B cell (primary cell): ENCODE data around the gene LTC4S. TPM values are rescaled to one million over a fixed set of nuclear protein-coding genes. Genes with fewer than 3 reads are reported as not detected.

Experiments
- ATAC-seq: fragments of 200-7000 bp; cut with Tn5 transposase; one replicate; pipeline ENCODE4 v1.10.0; 2021; ENCODE audit warnings: low read depth, mild to moderate bottlenecking, moderate number of reproducible peaks, moderate library complexity
- CTCF ChIA-PET: fragments of 350-600 bp; sonication (Branson Sonifier 250); formaldehyde crosslinking; loops from one replicate; lab custom pipeline; 2021; ENCODE audit warnings: antibody characterized with exemption, inconsistent platforms; lab: Charles Lee
- POLR2A ChIA-PET: fragments of 350-600 bp; sonication (Branson Sonifier 250); formaldehyde crosslinking; loops from one replicate; lab custom pipeline; 2021; ENCODE audit warnings: antibody characterized with exemption; lab: Charles Lee
- DNase-seq: peaks from one replicate; pipeline ENCODE4 v3.0.0; 2013
- H2AFZ ChIP-seq: 2 replicates; pipeline ENCODE4 v1.6.1; 2012; ENCODE audit warnings: mild to moderate bottlenecking, low read depth, low read length; ENCODE audit not compliant: insufficient read depth, poor library complexity, severe bottlenecking
- H3K27ac ChIP-seq, 2 donors: 1 replicate in 1 of 2; 2 replicates in 1 of 2; pipeline ENCODE4 v1.5.1; 2012 to 2013; ENCODE audit warnings: low read length in 2 of 2, mild to moderate bottlenecking in 2 of 2, moderate library complexity in 1 of 2
- H3K27me3 ChIP-seq, 4 experiments: fragments of 200-600 bp in 1 of 4; sonication (generic) in 1 of 4; replicated peaks in 1 of 4; 1 replicate in 2 of 4; 2 replicates in 2 of 4; pipeline versions ENCODE4 v1.6.1 to v1.7.0; 2013 to 2016; ENCODE audit warnings: low read length in 3 of 4, mild to moderate bottlenecking in 2 of 4, mixed read lengths in 1 of 4, moderate library complexity in 1 of 4; ENCODE audit not compliant: insufficient read depth in 4 of 4, control insufficient read depth in 3 of 4; ENCODE audit errors: control extremely low read depth in 1 of 4
- H3K36me3 ChIP-seq, 2 experiments: replicated peaks in 1 of 2; 1 replicate in 1 of 2; 2 replicates in 1 of 2; pipeline versions ENCODE4 v1.6.1 to v1.7.1; 2013; ENCODE audit warnings: low read length in 1 of 2; ENCODE audit not compliant: insufficient read depth in 2 of 2, control insufficient read depth in 1 of 2; ENCODE audit errors: control extremely low read depth in 1 of 2, extremely low read depth in 1 of 2
- H3K4me1 ChIP-seq, 2 donors: fragments of 200-600 bp in 1 of 2; sonication (generic) in 1 of 2; 1 replicate in 1 of 2; 2 replicates in 1 of 2; pipeline versions ENCODE4 v1.5.1 to v1.6.1; 2013 to 2017; ENCODE audit warnings: low read length in 2 of 2; ENCODE audit not compliant: control insufficient read depth in 2 of 2, insufficient read depth in 2 of 2
- H3K4me2 ChIP-seq: replicated peaks from 2 replicates; pipeline ENCODE3; 2012; ENCODE audit warnings: mild to moderate bottlenecking, low read depth, low read length; ENCODE audit not compliant: poor library complexity, severe bottlenecking
- H3K4me3 ChIP-seq, 5 experiments: fragments of 200-600 bp in 1 of 5; sonication (generic) in 1 of 5; 1 replicate in 3 of 5; 2 replicates in 2 of 5; pipeline versions ENCODE4 v1.5.1 to v1.7.0; 2011 to 2016; ENCODE audit warnings: low read length in 4 of 5, mild to moderate bottlenecking in 4 of 5, low read depth in 2 of 5, control low read depth in 1 of 5, moderate library complexity in 1 of 5; ENCODE audit not compliant: insufficient read depth in 1 of 5; ENCODE audit errors: control extremely low read depth in 1 of 5, extremely low read depth in 1 of 5
- H3K79me2 ChIP-seq: fragments of 200-600 bp; sonication (generic); one replicate; pipeline ENCODE4 v1.6.0; 2016; ENCODE audit warnings: low read length; ENCODE audit not compliant: control insufficient read depth, insufficient read depth
- H3K9ac ChIP-seq: fragments of 200-600 bp; sonication (generic); 2 replicates; pipeline ENCODE4 v1.6.1; 2017; ENCODE audit warnings: mild to moderate bottlenecking, low read length, moderate library complexity
- H3K9me3 ChIP-seq, 3 donors: one replicate each; pipeline versions ENCODE4 v1.6.1 to v1.7.1; 2013; ENCODE audit warnings: low read length in 2 of 3; ENCODE audit not compliant: control insufficient read depth in 2 of 3, insufficient read depth in 1 of 3; ENCODE audit errors: control extremely low read depth in 1 of 3
- H4K20me1 ChIP-seq: 2 replicates; pipeline ENCODE4 v1.6.0; 2012; ENCODE audit warnings: mild to moderate bottlenecking, low read length; ENCODE audit not compliant: insufficient read depth, control insufficient read depth, poor library complexity, severe bottlenecking
- H3K27ac Mint-ChIP-seq: one replicate; pipeline ENCODE4 v1.8.0; 2021; ENCODE audit warnings: mixed read lengths
- H3K27me3 Mint-ChIP-seq: one replicate; pipeline ENCODE4 v1.8.0; 2021; ENCODE audit warnings: mixed read lengths
- H3K4me1 Mint-ChIP-seq: one replicate; pipeline ENCODE4 v1.8.0; 2021; ENCODE audit warnings: mixed read lengths
- H3K4me3 Mint-ChIP-seq: one replicate; pipeline ENCODE4 v1.8.0; 2021; ENCODE audit warnings: mixed read lengths
- H3K9me3 Mint-ChIP-seq: one replicate; pipeline ENCODE4 v1.8.0; 2022; ENCODE audit warnings: mixed read lengths; ENCODE audit not compliant: insufficient read depth
- EZH2 ChIP-seq: IDR thresholded peaks from 2 replicates; pipeline ENCODE4 v1.6.1; 2012; ENCODE audit warnings: borderline replicate concordance, low read depth, mild to moderate bottlenecking, moderate library complexity, low read length; ENCODE audit not compliant: insufficient read depth, poor library complexity, severe bottlenecking
- WGBS: methylation state at CpG from one replicate; pipeline ENCODE4 v1.1.5; 2013; ENCODE audit warnings: missing lambda C conversion rate; ENCODE audit not compliant: insufficient coverage; 5-methylcytosine and 5-hydroxymethylcytosine counted together
- intact Hi-C: fragments of 100-400 bp; cut with micrococcal nuclease; formaldehyde crosslinking; loops from one replicate; pipeline ENCODE4 v1.10.0; 2022
- polyA plus RNA-seq: library from polyadenylated mRNA; depleted of rRNA; stranded (reverse); fragments of >200 nt; gene quantifications from 2 replicates; pipeline ENCODE4 v1.2.3, GENCODE V29; 2012
- total RNA-seq, 2 donors: library from RNA; stranded (reverse); fragments of 120-200 nt in 1 of 2; gene quantifications; 1 replicate in 1 of 2; 2 replicates in 1 of 2; pipeline versions ENCODE4 v1.2.3 to v1.2.4, GENCODE V29; 2013 to 2022
- TF ChIP-seq, protein P1 (sequence below): fragments of 200-600 bp; IDR thresholded peaks from one replicate; pipeline ENCODE4 v1.8.0; 2022; ENCODE audit warnings: antibody characterized with exemption, mild to moderate bottlenecking

Gene LTC4S
- total and polyA plus RNA-seq, 2 donors (not counting 1 experiment from before 2014, with no cell fraction given), result 0.40 to 3.8 TPM

GRCh38 chr5:179839328-179840256 lies 45.8 kb downstream of the LTC4S start:
- H3K27ac Mint-ChIP-seq, result no peak overlapping the region
- WGBS, result 95% methylated on average over 9 of the region's 16 CpGs
- POLR2A ChIA-PET, result interaction anchor here (0.7 to 1.0 kb wide), 2 partner anchors 19 kb away, joined by 3 to 7 read pairs; partner anchors contain the start of gene MRNIP

More at GRCh38 chr5:179839328-179840256, 45.8 kb downstream of the LTC4S start:
- CTCF ChIA-PET, result no interaction called here
- Histone ChIP-seq H3K27ac (no peak overlapping the region), H3K36me3 (peaks cover 0 to 51% of the 10 kb centered on the region in 2 experiments), H3K27me3 (no peaks in the 10 kb centered on the region), H3K79me2 (no peaks in the 10 kb centered on the region), H3K4me2 (no peak overlapping the region), H3K9ac (no peak overlapping the region), H3K4me1 (peaks cover 3 to 8% of the 10 kb centered on the region in 2 donors), H3K4me3 (no peak overlapping the region), H2AFZ (no peak overlapping the region), H4K20me1 (peaks cover 19% of the 10 kb centered on the region), H3K9me3 (peaks cover 0 to 7% (median 0%) of the 10 kb centered on the region in 3 donors)
- H3K4me3 Mint-ChIP-seq, result no peak overlapping the region
- H3K4me1 Mint-ChIP-seq, result peaks cover 7% of the 10 kb centered on the region
- no peak for DNase-seq
- no peak for ATAC-seq
- no peak for TF ChIP-seq EZH2
- TF ChIP-seq, protein P1, sequence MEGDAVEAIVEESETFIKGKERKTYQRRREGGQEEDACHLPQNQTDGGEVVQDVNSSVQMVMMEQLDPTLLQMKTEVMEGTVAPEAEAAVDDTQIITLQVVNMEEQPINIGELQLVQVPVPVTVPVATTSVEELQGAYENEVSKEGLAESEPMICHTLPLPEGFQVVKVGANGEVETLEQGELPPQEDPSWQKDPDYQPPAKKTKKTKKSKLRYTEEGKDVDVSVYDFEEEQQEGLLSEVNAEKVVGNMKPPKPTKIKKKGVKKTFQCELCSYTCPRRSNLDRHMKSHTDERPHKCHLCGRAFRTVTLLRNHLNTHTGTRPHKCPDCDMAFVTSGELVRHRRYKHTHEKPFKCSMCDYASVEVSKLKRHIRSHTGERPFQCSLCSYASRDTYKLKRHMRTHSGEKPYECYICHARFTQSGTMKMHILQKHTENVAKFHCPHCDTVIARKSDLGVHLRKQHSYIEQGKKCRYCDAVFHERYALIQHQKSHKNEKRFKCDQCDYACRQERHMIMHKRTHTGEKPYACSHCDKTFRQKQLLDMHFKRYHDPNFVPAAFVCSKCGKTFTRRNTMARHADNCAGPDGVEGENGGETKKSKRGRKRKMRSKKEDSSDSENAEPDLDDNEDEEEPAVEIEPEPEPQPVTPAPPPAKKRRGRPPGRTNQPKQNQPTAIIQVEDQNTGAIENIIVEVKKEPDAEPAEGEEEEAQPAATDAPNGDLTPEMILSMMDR, result no peak
- H3K27me3 Mint-ChIP-seq, result no peaks in the 10 kb centered on the region
- H3K9me3 Mint-ChIP-seq, result no peaks in the 10 kb centered on the region
- intact Hi-C loops, result loop anchor here (5.0 kb wide), 1 partner anchor 37 kb away; no protein-coding TSS in a partner anchor
